Transverse colon (tissue), 4 donors: ENCODE data around the gene MRGPRD. TPM values are rescaled to one million over a fixed set of nuclear protein-coding genes. Genes with fewer than 3 reads are reported as not detected.

ENCODE experiments used
- DNase-seq: peaks from one replicate; pipeline ENCODE4 v3.0.0-alpha.2; 2019
- H3K27ac ChIP-seq, 4 donors: fragments of 200-600 bp; sonication (generic); 2 replicates each; pipeline ENCODE4 v1.5.1; 2016 to 2018; ENCODE audit warnings: inconsistent platforms in 4 of 4
- H3K27me3 ChIP-seq: fragments of 200-600 bp; sonication (generic); 2 replicates; pipeline ENCODE4 v1.5.1; 2017; ENCODE audit warnings: inconsistent platforms
- H3K36me3 ChIP-seq, 4 donors: fragments of 200-600 bp; sonication (generic); 2 replicates each; pipeline ENCODE4 v1.5.1; 2017 to 2019; ENCODE audit warnings: inconsistent platforms in 4 of 4
- H3K4me1 ChIP-seq, 4 donors: fragments of 200-600 bp; sonication (generic); 2 replicates each; pipeline ENCODE4 v1.5.1; 2017 to 2020; ENCODE audit warnings: inconsistent platforms in 4 of 4
- H3K4me3 ChIP-seq, 4 donors: fragments of 200-600 bp; sonication (generic); 1 replicate in 1 of 4; 2 replicates in 3 of 4; pipeline versions ENCODE4 v1.5.1 to v1.6.1; 2017 to 2019; ENCODE audit warnings: inconsistent platforms in 4 of 4
- H3K9me3 ChIP-seq, 2 donors: fragments of 200-600 bp; sonication (generic); 2 replicates each; pipeline ENCODE4 v1.5.1; 2017 to 2019; ENCODE audit warnings: inconsistent platforms in 2 of 2
- CTCF ChIP-seq, 5 experiments: fragments of 200-600 bp in 3 of 5; fragments of 450-650 bp in 2 of 5; sonication (generic) in 3 of 5; IDR thresholded peaks; 1 replicate in 2 of 5; 2 replicates in 3 of 5; pipeline ENCODE4 v1.5.1; 2016 to 2017; ENCODE audit warnings: antibody characterized with exemption in 5 of 5, inconsistent platforms in 3 of 5, mild to moderate bottlenecking in 2 of 5, moderate library complexity in 1 of 5
- EP300 ChIP-seq: sonication (generic); formaldehyde crosslinking; IDR thresholded peaks from one replicate; pipeline ENCODE4 v1.6.1; 2017; ENCODE audit warnings: antibody characterized with exemption, low read depth
- POLR2A ChIP-seq: fragments of 450-650 bp; IDR thresholded peaks from one replicate; pipeline ENCODE4 v1.6.1; 2016; ENCODE audit warnings: antibody characterized with exemption, mild to moderate bottlenecking, moderate library complexity
- POLR2AphosphoS5 ChIP-seq, 3 donors: sonication (generic); formaldehyde crosslinking; IDR thresholded peaks; one replicate each; pipeline ENCODE4 v1.6.1; 2016; ENCODE audit warnings: antibody characterized with exemption in 3 of 3
- WGBS, 2 donors: methylation state at CpG; one replicate each; pipeline ENCODE4 v1.1.5; 2018; ENCODE audit warnings: low coverage in 1 of 2; 5-methylcytosine and 5-hydroxymethylcytosine counted together
- in situ Hi-C, 4 donors: fragments of 200-750 bp; cut with MboI; loops; one replicate each; pipeline versions ENCODE4 v1.15.0 to v1.15.1; 2017; ENCODE audit warnings: low sequenced_read_pairs in 3 of 4, low pct_ligation_motif_present in 1 of 4, low pct_unique_long_range_greater_than_20kb in 1 of 4
- intact Hi-C: fragments of 100-400 bp; cut with DNase I; formaldehyde crosslinking; loops from one replicate; pipeline ENCODE4 v1.15.1; 2023; ENCODE audit warnings: low total_unique reads
- total RNA-seq, 4 donors: library from RNA; depleted of rRNA; stranded (reverse); fragments of >200 nt; gene quantifications; one replicate each; pipeline ENCODE4 v1.1.0, GENCODE V29; 2016

Gene MRGPRD
- total RNA-seq, 4 donors from 2014 or later: not detected

- H3K36me3 ChIP-seq: no peaks in the 10 kb centered on the region
- H3K27ac ChIP-seq: peak overlapping the region in 2 of 4 donors; percentile 1 to 81
- no peak for DNase-seq
- peaks cover 0 to 15% (median 6%) of the 10 kb centered on the region in 4 donors for H3K4me1 ChIP-seq
- no peaks in the 10 kb centered on the region for H3K9me3 ChIP-seq
- WGBS, 2 donors: 77 to 95% methylated on average over 3 to 17 of the region's 17 CpGs
- intact Hi-C loops (loop anchor here (5.0 kb wide), 1 partner anchor 53 kb away; no protein-coding TSS in a partner anchor), in situ Hi-C loops (no loop called here)
- H3K4me3 ChIP-seq: no peak overlapping the region
- TF ChIP-seq POLR2A (no peak), EP300 (no peak), POLR2AphosphoS5 (IDR thresholded peaks at IDR 0.05) (no peak), CTCF (IDR thresholded peaks at IDR 0.05) (no peak)
- H3K27me3 ChIP-seq: no peaks in the 10 kb centered on the region
Observed at GRCh38 chr11:68948935-68949334, 31.9 kb downstream of the MRGPRD start.

- Histone ChIP-seq H3K9me3 (no peaks in the 10 kb centered on the region), H3K4me1 (peaks cover 2 to 15% (median 10%) of the 10 kb centered on the region in 4 donors), H3K27me3 (no peaks in the 10 kb centered on the region), H3K27ac (peak overlapping the region in 2 of 4 donors; percentile 81 to 89), H3K36me3 (no peaks in the 10 kb centered on the region), H3K4me3 (no peak overlapping the region)
- intact Hi-C loops: loop anchor here (5.0 kb wide), 1 partner anchor 54 kb away; no protein-coding TSS in a partner anchor
- in situ Hi-C loops: no loop called here
- 54 to 94% methylated on average over 2 of the region's 2 CpGs for WGBS, 2 donors
- no peak for DNase-seq
- no peak for TF ChIP-seq POLR2A
- TF ChIP-seq POLR2AphosphoS5 (IDR thresholded peaks at IDR 0.05): no peak
- TF ChIP-seq EP300: no peak
- TF ChIP-seq CTCF (IDR thresholded peaks at IDR 0.05): no peak
Observed at GRCh38 chr11:68948496-68948895, 32.3 kb downstream of the MRGPRD start.

GRCh38 chr11:68947151-68947550 lies 33.6 kb downstream of the MRGPRD start:
- intact Hi-C loops (loop anchor here (5.0 kb wide), 1 partner anchor 55 kb away; no protein-coding TSS in a partner anchor), in situ Hi-C loops (no loop called here)
- H3K4me3 ChIP-seq: no peak overlapping the region
- peaks cover 13 to 28% (median 20%) of the 10 kb centered on the region in 4 donors for H3K4me1 ChIP-seq
- H3K9me3 ChIP-seq: no peaks in the 10 kb centered on the region
- no peaks in the 10 kb centered on the region for H3K27me3 ChIP-seq
- no peaks in the 10 kb centered on the region for H3K36me3 ChIP-seq
- no peak for DNase-seq
- WGBS, 2 donors: 80 to 85% methylated on average over 5 to 11 of the region's 11 CpGs
- H3K27ac ChIP-seq: peak overlapping the region; percentile 79 to 89 (median 83)
- TF ChIP-seq CTCF (IDR thresholded peaks at IDR 0.05): no peak
- no peak for TF ChIP-seq POLR2AphosphoS5 (IDR thresholded peaks at IDR 0.05)
- no peak for TF ChIP-seq EP300
- no peak for TF ChIP-seq POLR2A

- Histone ChIP-seq H3K36me3 (no peaks in the 10 kb centered on the region), H3K4me3 (no peak overlapping the region), H3K9me3 (no peaks in the 10 kb centered on the region), H3K4me1 (peaks cover 13 to 29% (median 21%) of the 10 kb centered on the region in 4 donors), H3K27ac (peak overlapping the region; percentile 79 to 89 (median 83)), H3K27me3 (no peaks in the 10 kb centered on the region)
- in situ Hi-C loops: no loop called here
- no peak for TF ChIP-seq CTCF (IDR thresholded peaks at IDR 0.05)
- no peak for TF ChIP-seq EP300
- TF ChIP-seq POLR2AphosphoS5 (IDR thresholded peaks at IDR 0.05): peak; percentile 28 to 59 (median 41)
- intact Hi-C loops: loop anchor here (5.0 kb wide), 1 partner anchor 56 kb away; no protein-coding TSS in a partner anchor
- DNase-seq: no peak
- 34 to 60% methylated on average over 5 to 18 of the region's 18 CpGs for WGBS, 2 donors
Observed at GRCh38 chr11:68946416-68947090, 34.2 kb downstream of the MRGPRD start.
